ENCODE measurements around the gene INSYN1.

Gene INSYN1

GRCh38 chr15:73745073-73745472 is 8.1 kb downstream of the INSYN1 start:
- Histone ChIP-seq H3K4me3 (ENCODE audit: low read depth, low read length) (no peak overlapping the region), H4K12ac (ENCODE audit: low read depth, low read length) (no peak overlapping the region), H2AK5ac (ENCODE audit: low read length) (no peak overlapping the region), H2BK12ac (ENCODE audit: low read length) (no peak overlapping the region), H3K23ac (ENCODE audit: low read length) (no peak overlapping the region), H3K27me3 (ENCODE audit: insufficient read depth, low read length) (no peaks in the 10 kb centered on the region), H4K91ac (ENCODE audit: low read depth, low read length) (no peak overlapping the region), H2AFZ (ENCODE audit: insufficient read depth, low read length, poor library complexity) (no peak overlapping the region), H3K79me1 (ENCODE audit: low read length) (no peaks in the 10 kb centered on the region), H2BK5ac (ENCODE audit: low read depth, low read length, poor library complexity) (no peak overlapping the region), H3K4ac (ENCODE audit: low read depth, low read length) (no peak overlapping the region), H2BK120ac (ENCODE audit: insufficient read depth, low read length, poor library complexity) (no peak overlapping the region), H4K8ac (ENCODE audit: low read depth, low read length) (no peak overlapping the region), H3K79me2 (ENCODE audit: control insufficient read depth, insufficient read depth, low read length, poor library complexity) (no peaks in the 10 kb centered on the region), H3K36me3 (ENCODE audit: control insufficient read depth in 1 of 2, insufficient read depth in 2 of 2, low read length in 2 of 2) (no peaks in the 10 kb centered on the region), H3K4me2 (ENCODE audit: low read length) (no peak overlapping the region), H3K9ac (ENCODE audit: low read length) (no peak overlapping the region), H3K18ac (ENCODE audit: low read length) (no peak overlapping the region), H3K14ac (ENCODE audit: low read length) (no peak overlapping the region), H3K27ac (ENCODE audit: low read depth, low read length) (no peak overlapping the region), H3K4me1 (ENCODE audit: control insufficient read depth in 1 of 2, insufficient read depth in 2 of 2, low read length in 2 of 2) (peaks cover 8 to 15% of the 10 kb centered on the region in 2 experiments), H3K9me3 (ENCODE audit: insufficient read depth, low read depth, low read length) (no peaks in the 10 kb centered on the region)
- WGBS (ENCODE audit: extremely low coverage, insufficient coverage, insufficient read length), result no CpG with 5 or more reads among the region's 7 CpGs
- DNase-seq, result no peak

DNA sequence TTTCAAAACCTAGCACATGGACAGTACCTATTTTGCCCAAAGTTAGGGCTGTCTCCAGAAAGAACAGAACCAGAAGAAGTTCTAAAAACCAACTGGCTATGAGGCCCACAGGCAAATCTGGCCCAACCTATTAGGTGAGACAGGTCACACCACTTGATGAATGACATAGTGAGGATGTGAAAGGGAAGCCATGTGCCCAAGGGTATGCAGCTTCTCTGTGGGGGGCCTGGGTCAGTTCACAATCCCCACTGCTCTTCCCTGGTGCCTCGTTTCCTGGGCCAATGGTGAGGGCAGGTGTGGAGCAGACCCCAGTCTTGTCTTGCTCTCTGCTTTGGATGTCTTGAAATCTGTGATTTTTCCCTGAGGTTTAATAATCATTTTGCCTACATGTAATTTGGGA is 8.9 kb downstream of the INSYN1 start:
- no peak overlapping the region for H2BK120ac ChIP-seq (ENCODE audit: insufficient read depth, low read length, poor library complexity)
- H3K36me3 ChIP-seq (ENCODE audit: control insufficient read depth in 1 of 2, insufficient read depth in 2 of 2, low read length in 2 of 2), result no peaks in the 10 kb centered on the region
- no peak overlapping the region for H4K8ac ChIP-seq (ENCODE audit: low read depth, low read length)
- no peak overlapping the region for H3K23ac ChIP-seq (ENCODE audit: low read length)
- no peak overlapping the region for H2BK12ac ChIP-seq (ENCODE audit: low read length)
- H3K4me3 ChIP-seq (ENCODE audit: low read depth, low read length), result no peak overlapping the region
- no peak overlapping the region for H3K4me2 ChIP-seq (ENCODE audit: low read length)
- no peak overlapping the region for H2BK5ac ChIP-seq (ENCODE audit: low read depth, low read length, poor library complexity)
- H3K9ac ChIP-seq (ENCODE audit: low read length), result no peak overlapping the region
- no peak overlapping the region for H4K12ac ChIP-seq (ENCODE audit: low read depth, low read length)
- no peaks in the 10 kb centered on the region for H3K79me2 ChIP-seq (ENCODE audit: control insufficient read depth, insufficient read depth, low read length, poor library complexity)
- H3K27me3 ChIP-seq (ENCODE audit: insufficient read depth, low read length), result no peaks in the 10 kb centered on the region
- no peaks in the 10 kb centered on the region for H3K9me3 ChIP-seq (ENCODE audit: insufficient read depth, low read depth, low read length)
- H3K14ac ChIP-seq (ENCODE audit: low read length), result no peak overlapping the region
- no peak overlapping the region for H4K91ac ChIP-seq (ENCODE audit: low read depth, low read length)
- H3K18ac ChIP-seq (ENCODE audit: low read length), result no peak overlapping the region
- DNase-seq, result no peak
- peaks cover 8 to 15% of the 10 kb centered on the region in 2 experiments for H3K4me1 ChIP-seq (ENCODE audit: control insufficient read depth in 1 of 2, insufficient read depth in 2 of 2, low read length in 2 of 2)
- H2AK5ac ChIP-seq (ENCODE audit: low read length), result no peak overlapping the region
- WGBS (ENCODE audit: extremely low coverage, insufficient coverage, insufficient read length), result no CpG with 5 or more reads among the region's 1 CpG
- H3K79me1 ChIP-seq (ENCODE audit: low read length), result no peaks in the 10 kb centered on the region
- no peak overlapping the region for H2AFZ ChIP-seq (ENCODE audit: insufficient read depth, low read length, poor library complexity)
- H3K4ac ChIP-seq (ENCODE audit: low read depth, low read length), result no peak overlapping the region
- H3K27ac ChIP-seq (ENCODE audit: low read depth, low read length), result no peak overlapping the region

GRCh38 chr15:73741321-73741836 is 11.8 kb downstream of the INSYN1 start:
- H4K12ac ChIP-seq (ENCODE audit: low read depth, low read length), result no peak overlapping the region
- peaks cover 3 to 7% of the 10 kb centered on the region in 2 experiments for H3K4me1 ChIP-seq (ENCODE audit: control insufficient read depth in 1 of 2, insufficient read depth in 2 of 2, low read length in 2 of 2)
- no peak overlapping the region for H2BK12ac ChIP-seq (ENCODE audit: low read length)
- no peak overlapping the region for H4K91ac ChIP-seq (ENCODE audit: low read depth, low read length)
- H3K4ac ChIP-seq (ENCODE audit: low read depth, low read length), result no peak overlapping the region
- H3K4me3 ChIP-seq (ENCODE audit: low read depth, low read length), result no peak overlapping the region
- no peaks in the 10 kb centered on the region for H3K79me2 ChIP-seq (ENCODE audit: control insufficient read depth, insufficient read depth, low read length, poor library complexity)
- no peak overlapping the region for H2AFZ ChIP-seq (ENCODE audit: insufficient read depth, low read length, poor library complexity)
- H3K4me2 ChIP-seq (ENCODE audit: low read length), result no peak overlapping the region
- no peak overlapping the region for H3K14ac ChIP-seq (ENCODE audit: low read length)
- H3K18ac ChIP-seq (ENCODE audit: low read length), result no peak overlapping the region
- no peak overlapping the region for H4K8ac ChIP-seq (ENCODE audit: low read depth, low read length)
- H3K27me3 ChIP-seq (ENCODE audit: insufficient read depth, low read length), result no peaks in the 10 kb centered on the region
- no peak overlapping the region for H2BK120ac ChIP-seq (ENCODE audit: insufficient read depth, low read length, poor library complexity)
- H3K36me3 ChIP-seq (ENCODE audit: control insufficient read depth in 1 of 2, insufficient read depth in 2 of 2, low read length in 2 of 2), result no peaks in the 10 kb centered on the region
- H3K23ac ChIP-seq (ENCODE audit: low read length), result no peak overlapping the region
- no CpG with 5 or more reads among the region's 3 CpGs for WGBS (ENCODE audit: extremely low coverage, insufficient coverage, insufficient read length)
- no peak overlapping the region for H3K9ac ChIP-seq (ENCODE audit: low read length)
- no peak overlapping the region for H3K27ac ChIP-seq (ENCODE audit: low read depth, low read length)
- H2BK5ac ChIP-seq (ENCODE audit: low read depth, low read length, poor library complexity), result no peak overlapping the region
- H2AK5ac ChIP-seq (ENCODE audit: low read length), result no peak overlapping the region
- no peak for DNase-seq
- H3K79me1 ChIP-seq (ENCODE audit: low read length), result no peaks in the 10 kb centered on the region
- no peaks in the 10 kb centered on the region for H3K9me3 ChIP-seq (ENCODE audit: insufficient read depth, low read depth, low read length)

- H3K18ac ChIP-seq (ENCODE audit: low read length), result no peak overlapping the region
- no peak overlapping the region for H3K23ac ChIP-seq (ENCODE audit: low read length)
- no peak overlapping the region for H2AK5ac ChIP-seq (ENCODE audit: low read length)
- H2BK120ac ChIP-seq (ENCODE audit: insufficient read depth, low read length, poor library complexity), result no peak overlapping the region
- no CpG with 5 or more reads among the region's 25 CpGs for WGBS (ENCODE audit: extremely low coverage, insufficient coverage, insufficient read length)
- no peak for DNase-seq
- H3K4ac ChIP-seq (ENCODE audit: low read depth, low read length), result no peak overlapping the region
- no peak overlapping the region for H4K91ac ChIP-seq (ENCODE audit: low read depth, low read length)
- H2BK5ac ChIP-seq (ENCODE audit: low read depth, low read length, poor library complexity), result no peak overlapping the region
- no peak overlapping the region for H3K4me3 ChIP-seq (ENCODE audit: low read depth, low read length)
- no peaks in the 10 kb centered on the region for H3K9me3 ChIP-seq (ENCODE audit: insufficient read depth, low read depth, low read length)
- H3K36me3 ChIP-seq (ENCODE audit: control insufficient read depth in 1 of 2, insufficient read depth in 2 of 2, low read length in 2 of 2), result no peaks in the 10 kb centered on the region
- H2AFZ ChIP-seq (ENCODE audit: insufficient read depth, low read length, poor library complexity), result no peak overlapping the region
- H2BK12ac ChIP-seq (ENCODE audit: low read length), result no peak overlapping the region
- no peaks in the 10 kb centered on the region for H3K79me2 ChIP-seq (ENCODE audit: control insufficient read depth, insufficient read depth, low read length, poor library complexity)
- H3K4me1 ChIP-seq (ENCODE audit: control insufficient read depth in 1 of 2, insufficient read depth in 2 of 2, low read length in 2 of 2), result peaks cover 3 to 6% of the 10 kb centered on the region in 2 experiments
- no peak overlapping the region for H3K14ac ChIP-seq (ENCODE audit: low read length)
- H3K9ac ChIP-seq (ENCODE audit: low read length), result no peak overlapping the region
- no peak overlapping the region for H3K4me2 ChIP-seq (ENCODE audit: low read length)
- no peaks in the 10 kb centered on the region for H3K27me3 ChIP-seq (ENCODE audit: insufficient read depth, low read length)
- no peak overlapping the region for H4K12ac ChIP-seq (ENCODE audit: low read depth, low read length)
- no peak overlapping the region for H3K27ac ChIP-seq (ENCODE audit: low read depth, low read length)
- H3K79me1 ChIP-seq (ENCODE audit: low read length), result no peaks in the 10 kb centered on the region
- H4K8ac ChIP-seq (ENCODE audit: low read depth, low read length), result no peak overlapping the region
These were observed 12.8 kb downstream of the INSYN1 start for GRCh38 chr15:73740152-73741048.
